Keratinocyte (primary cell): ENCODE data around the gene LDLRAD4. TPM values are rescaled to one million over a fixed set of nuclear protein-coding genes. Genes with fewer than 3 reads are reported as not detected.

ENCODE experiments used
- DNase-seq: peaks from one replicate; pipeline ENCODE4 v3.0.0-alpha.2; 2011; ENCODE audit warnings: low read depth, missing footprints, low spot score
- FAIRE-seq: peaks from 2 replicates; lab custom pipeline; 2011; peaks lifted over from hg19 to GRCh38; lab: Jason Lieb, UNC
- H2AFZ ChIP-seq: 2 replicates; pipeline ENCODE4 v1.6.0; 2012; ENCODE audit warnings: low read length, control low read depth, inconsistent platforms; ENCODE audit not compliant: control insufficient read depth
- H3K27ac ChIP-seq: 2 replicates; pipeline ENCODE4 v1.5.1; 2011; ENCODE audit warnings: low read length; ENCODE audit not compliant: control insufficient read depth, insufficient read depth
- H3K27me3 ChIP-seq: 3 replicates; pipeline ENCODE4 v1.6.0; 2011; ENCODE audit warnings: low read length; ENCODE audit not compliant: control insufficient read depth, insufficient read depth; ENCODE audit errors: extremely low read depth
- H3K36me3 ChIP-seq, 2 experiments: 2 replicates in 1 of 2; 3 replicates in 1 of 2; pipeline ENCODE4 v1.5.1; 2011; ENCODE audit warnings: low read length in 2 of 2, mild to moderate bottlenecking in 1 of 2; ENCODE audit not compliant: control insufficient read depth in 2 of 2, insufficient read depth in 2 of 2; ENCODE audit errors: extremely low read depth in 1 of 2
- H3K4me1 ChIP-seq: 3 replicates; pipeline ENCODE4 v1.5.1; 2011; ENCODE audit warnings: low read length; ENCODE audit not compliant: control insufficient read depth, insufficient read depth; ENCODE audit errors: extremely low read depth
- H3K4me2 ChIP-seq: 3 replicates; pipeline ENCODE4 v1.6.0; 2011; ENCODE audit warnings: low read depth, low read length; ENCODE audit not compliant: control insufficient read depth, insufficient read depth; ENCODE audit errors: extremely low read depth
- H3K4me3 ChIP-seq, 3 experiments: fragments of 200-600 bp in 1 of 3; sonication (generic) in 1 of 3; 2 replicates in 2 of 3; 3 replicates in 1 of 3; pipeline ENCODE4 v1.5.1; 2011 to 2016; ENCODE audit warnings: low read length in 3 of 3, mild to moderate bottlenecking in 3 of 3, control low read depth in 2 of 3, inconsistent platforms in 1 of 3, low read depth in 1 of 3, mixed read lengths in 1 of 3, mixed run types in 1 of 3, moderate library complexity in 1 of 3; ENCODE audit not compliant: control insufficient read depth in 2 of 3, insufficient read depth in 2 of 3; ENCODE audit errors: extremely low read depth in 1 of 3
- H3K79me2 ChIP-seq: 2 replicates; pipeline ENCODE4 v1.6.0; 2012; ENCODE audit warnings: low read length; ENCODE audit not compliant: control insufficient read depth, insufficient read depth
- H3K9ac ChIP-seq: 3 replicates; pipeline ENCODE4 v1.6.0; 2011; ENCODE audit warnings: low read length; ENCODE audit not compliant: control insufficient read depth, insufficient read depth; ENCODE audit errors: extremely low read depth
- H3K9me1 ChIP-seq: 3 replicates; pipeline ENCODE4 v1.6.0; 2011; ENCODE audit warnings: low read length; ENCODE audit not compliant: control insufficient read depth, insufficient read depth; ENCODE audit errors: extremely low read depth
- H3K9me3 ChIP-seq: 2 replicates; pipeline ENCODE4 v1.5.1; 2012; ENCODE audit warnings: low read depth, low read length; ENCODE audit not compliant: control insufficient read depth
- H4K20me1 ChIP-seq: 3 replicates; pipeline ENCODE4 v1.6.0; 2011; ENCODE audit warnings: low read length; ENCODE audit not compliant: control insufficient read depth, insufficient read depth; ENCODE audit errors: extremely low read depth
- EZH2 ChIP-seq: IDR thresholded peaks from one replicate; pipeline ENCODE4 v1.6.1; 2012; ENCODE audit warnings: inconsistent platforms, mild to moderate bottlenecking, low read length, moderate library complexity
- dilution Hi-C: fragments of 300-500 bp; cut with MboI; formaldehyde crosslinking; loops from one replicate; pipeline ENCODE4 v1.7.0; 2020; ENCODE audit warnings: low sequenced_read_pairs; ENCODE audit not compliant: extremely low pct_ligation_motif_present
- polyA plus RNA-seq, 5 experiments: library from polyadenylated mRNA; depleted of rRNA in 3 of 5; stranded (reverse) in 3 of 5; stranded (forward) in 1 of 5; unstranded in 1 of 5; fragments of >200 nt; gene quantifications; 1 replicate in 1 of 5; 2 replicates in 3 of 5; 3 replicates in 1 of 5; pipeline versions ENCODE4 v1.2.1 to v1.2.3, GENCODE V29; 2011 to 2012; ENCODE audit warnings: missing spikeins in 2 of 5, low read depth in 1 of 5, low replicate concordance in 1 of 5
- TF ChIP-seq, protein P1 (sequence below), 3 experiments: IDR thresholded peaks in 1 of 3; conservative IDR thresholded peaks in 1 of 3; optimal IDR thresholded peaks in 1 of 3; 2 replicates in 2 of 3; 3 replicates in 1 of 3; pipeline versions ENCODE3 to v1.5.1; 2011; ENCODE audit warnings: low read length in 3 of 3, mild to moderate bottlenecking in 3 of 3, moderate library complexity in 2 of 3, control low read depth in 1 of 3, inconsistent platforms in 1 of 3; ENCODE audit not compliant: insufficient read depth in 2 of 3; ENCODE audit errors: extremely low read depth in 1 of 3

Gene LDLRAD4
- polyA plus RNA-seq, 1 donor (not counting 4 experiments of a cell fraction or from before 2014, with no cell fraction given): not detected

DNA sequence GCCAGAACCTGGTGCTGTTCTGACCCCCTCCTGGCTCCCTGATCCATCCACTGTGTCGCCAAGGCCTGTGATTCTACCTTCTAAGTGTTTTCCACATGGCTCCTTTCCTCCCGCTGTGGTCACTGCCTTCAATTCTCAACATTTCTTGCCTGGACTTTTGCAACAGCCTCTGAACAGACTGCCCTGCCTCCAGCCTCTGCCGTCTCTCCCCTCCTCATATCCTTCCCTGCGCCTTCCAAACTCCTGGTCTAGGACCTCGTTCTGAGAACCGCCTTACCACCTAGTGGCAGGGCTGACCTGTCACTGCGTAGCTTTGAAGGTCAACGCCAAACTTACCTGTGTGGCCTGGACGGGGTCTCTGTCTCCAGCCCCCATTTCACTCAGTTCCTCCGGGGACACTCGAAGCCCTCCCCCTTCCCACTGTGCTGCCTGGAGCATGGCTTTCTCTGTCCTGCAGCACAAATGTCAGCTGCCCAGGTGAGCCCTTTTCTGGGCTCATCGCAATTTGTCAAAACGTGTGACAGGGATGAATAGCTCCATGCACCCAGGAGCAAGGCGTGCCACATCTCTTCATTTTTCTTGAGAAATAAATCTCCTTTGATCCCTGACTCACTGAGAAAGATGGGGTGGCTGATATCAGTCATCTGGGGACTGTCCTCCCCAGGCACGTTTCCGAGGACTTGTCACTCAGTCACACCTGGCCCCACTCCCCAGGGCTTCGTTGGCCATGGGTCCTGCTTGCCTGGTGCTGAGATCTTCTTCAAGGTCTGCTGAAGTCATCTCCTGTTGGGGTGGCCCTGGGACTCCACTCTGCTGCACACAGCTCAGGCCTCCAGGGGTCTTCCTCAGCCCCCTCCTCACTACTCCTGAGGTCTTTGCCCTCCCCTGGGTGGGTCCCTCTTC lies 46.7 kb downstream of the LDLRAD4 start:
- H3K4me1 ChIP-seq: peaks cover 5% of the 10 kb centered on the region
- no peak for FAIRE-seq
- H3K4me2 ChIP-seq: no peak overlapping the region
- H3K79me2 ChIP-seq: no peaks in the 10 kb centered on the region
- TF ChIP-seq EZH2: no peak
- TF ChIP-seq, protein P1, sequence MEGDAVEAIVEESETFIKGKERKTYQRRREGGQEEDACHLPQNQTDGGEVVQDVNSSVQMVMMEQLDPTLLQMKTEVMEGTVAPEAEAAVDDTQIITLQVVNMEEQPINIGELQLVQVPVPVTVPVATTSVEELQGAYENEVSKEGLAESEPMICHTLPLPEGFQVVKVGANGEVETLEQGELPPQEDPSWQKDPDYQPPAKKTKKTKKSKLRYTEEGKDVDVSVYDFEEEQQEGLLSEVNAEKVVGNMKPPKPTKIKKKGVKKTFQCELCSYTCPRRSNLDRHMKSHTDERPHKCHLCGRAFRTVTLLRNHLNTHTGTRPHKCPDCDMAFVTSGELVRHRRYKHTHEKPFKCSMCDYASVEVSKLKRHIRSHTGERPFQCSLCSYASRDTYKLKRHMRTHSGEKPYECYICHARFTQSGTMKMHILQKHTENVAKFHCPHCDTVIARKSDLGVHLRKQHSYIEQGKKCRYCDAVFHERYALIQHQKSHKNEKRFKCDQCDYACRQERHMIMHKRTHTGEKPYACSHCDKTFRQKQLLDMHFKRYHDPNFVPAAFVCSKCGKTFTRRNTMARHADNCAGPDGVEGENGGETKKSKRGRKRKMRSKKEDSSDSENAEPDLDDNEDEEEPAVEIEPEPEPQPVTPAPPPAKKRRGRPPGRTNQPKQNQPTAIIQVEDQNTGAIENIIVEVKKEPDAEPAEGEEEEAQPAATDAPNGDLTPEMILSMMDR (optimal IDR thresholded peaks at IDR 0.05 in 1 of 3, IDR thresholded peaks at IDR 0.05 in 1 of 3, conservative IDR thresholded peaks at IDR 0.05 in 1 of 3; ENCODE audit: extremely low read depth in 1 of 3, insufficient read depth in 2 of 3, low read length in 3 of 3): no peak
- no peak overlapping the region for H3K9ac ChIP-seq
- no peak overlapping the region for H3K27ac ChIP-seq
- H3K9me3 ChIP-seq: peaks cover 6% of the 10 kb centered on the region
- H3K9me1 ChIP-seq: no peaks in the 10 kb centered on the region
- no peak overlapping the region for H2AFZ ChIP-seq
- no peak overlapping the region for H3K4me3 ChIP-seq
- H3K27me3 ChIP-seq: no peaks in the 10 kb centered on the region
- dilution Hi-C loops: no loop called here
- no peak for DNase-seq
- H3K36me3 ChIP-seq: no peaks in the 10 kb centered on the region
- H4K20me1 ChIP-seq: no peaks in the 10 kb centered on the region

GRCh38 chr18:13265911-13266217 lies 47.3 kb downstream of the LDLRAD4 start:
- Histone ChIP-seq H3K4me1 (peaks cover 5% of the 10 kb centered on the region), H3K27me3 (no peaks in the 10 kb centered on the region), H3K9me3 (peaks cover 6% of the 10 kb centered on the region), H3K9me1 (no peaks in the 10 kb centered on the region), H3K36me3 (no peaks in the 10 kb centered on the region), H3K79me2 (no peaks in the 10 kb centered on the region), H2AFZ (no peak overlapping the region), H3K4me2 (peak overlapping the region; percentile 22), H3K9ac (no peak overlapping the region), H3K4me3 (no peak overlapping the region), H4K20me1 (no peaks in the 10 kb centered on the region), H3K27ac (no peak overlapping the region)
- no peak for DNase-seq
- TF ChIP-seq EZH2: no peak
- TF ChIP-seq, protein P1 (optimal IDR thresholded peaks at IDR 0.05 in 1 of 3, IDR thresholded peaks at IDR 0.05 in 1 of 3, conservative IDR thresholded peaks at IDR 0.05 in 1 of 3; ENCODE audit: extremely low read depth in 1 of 3, insufficient read depth in 2 of 3, low read length in 3 of 3): no peak
- dilution Hi-C loops: no loop called here
- FAIRE-seq: no peak
